ENCODE measurements around the gene SLC22A8.
"Not testable (repeated sequence)": the region's sequence is repeated elsewhere in the genome, so short reads cannot be mapped to it uniquely, and the experiment has no call there.

SLC22A8 gene

DNA sequence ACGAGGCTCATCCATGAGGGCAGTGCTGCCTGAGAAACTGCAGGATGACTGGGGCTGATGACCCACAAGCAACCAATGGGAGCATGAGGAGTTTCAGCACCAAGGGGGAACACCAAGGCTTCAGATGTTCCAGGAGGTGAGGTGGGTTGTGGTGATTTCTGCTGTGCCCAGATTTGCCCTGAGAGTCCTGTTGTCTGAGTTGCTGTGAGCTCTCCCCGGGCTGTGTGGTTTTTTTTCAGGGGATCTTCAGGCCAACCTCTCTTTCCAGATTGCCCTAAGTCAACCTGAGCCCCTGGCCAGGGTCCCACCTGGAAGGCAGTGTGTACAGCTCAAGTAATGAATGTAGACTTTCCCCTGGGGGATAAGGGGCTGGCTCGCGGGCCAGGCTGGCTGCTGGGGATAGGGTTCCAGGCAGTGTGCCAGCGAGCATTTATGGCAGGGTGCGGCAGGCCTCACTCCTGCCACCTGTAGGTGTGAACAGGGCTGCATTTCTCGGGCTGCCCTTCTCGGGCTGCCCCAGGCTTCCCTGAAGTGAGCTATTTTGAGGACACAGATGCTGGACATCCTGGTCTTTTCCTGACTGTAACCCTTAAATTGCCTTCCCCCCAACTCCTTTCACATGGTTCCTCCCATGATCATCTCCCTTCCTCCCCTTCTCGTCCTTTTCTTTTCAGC, 40.7 kb downstream of the SLC22A8 start:
- Mint-ChIP-seq H3K4me1 (ENCODE audit: low read depth) (no peaks in the 10 kb centered on the region), H3K36me3 (ENCODE audit: low read depth) (no peaks in the 10 kb centered on the region), H3K4me3 (no peak overlapping the region), H3K9me3 (no peaks in the 10 kb centered on the region), H3K27ac (no peak overlapping the region), H3K27me3 (peaks cover 23% of the 10 kb centered on the region)
- DNase-seq, result peak; percentile 35

GRCh38 chr11:62965574-62965973, 50.1 kb downstream of the SLC22A8 start:
- no peaks in the 10 kb centered on the region for H3K9me3 Mint-ChIP-seq
- H3K36me3 Mint-ChIP-seq (ENCODE audit: low read depth), result no peaks in the 10 kb centered on the region
- peaks cover 40% of the 10 kb centered on the region for H3K27me3 Mint-ChIP-seq
- DNase-seq, result no peak
- no peaks in the 10 kb centered on the region for H3K4me1 Mint-ChIP-seq (ENCODE audit: low read depth)
- no peak overlapping the region for H3K4me3 Mint-ChIP-seq
- H3K27ac Mint-ChIP-seq, result no peak overlapping the region

- H3K4me3 Mint-ChIP-seq, result no peak overlapping the region
- no peak for DNase-seq
- H3K27ac Mint-ChIP-seq, result no peak overlapping the region
- H3K9me3 Mint-ChIP-seq, result no peaks in the 10 kb centered on the region
- peaks cover 26% of the 10 kb centered on the region for H3K27me3 Mint-ChIP-seq
- H3K36me3 Mint-ChIP-seq (ENCODE audit: low read depth), result no peaks in the 10 kb centered on the region
- H3K4me1 Mint-ChIP-seq (ENCODE audit: low read depth), result no peaks in the 10 kb centered on the region
Observed at GRCh38 chr11:62962391-62962790, 53.2 kb downstream of the SLC22A8 start.

DNA sequence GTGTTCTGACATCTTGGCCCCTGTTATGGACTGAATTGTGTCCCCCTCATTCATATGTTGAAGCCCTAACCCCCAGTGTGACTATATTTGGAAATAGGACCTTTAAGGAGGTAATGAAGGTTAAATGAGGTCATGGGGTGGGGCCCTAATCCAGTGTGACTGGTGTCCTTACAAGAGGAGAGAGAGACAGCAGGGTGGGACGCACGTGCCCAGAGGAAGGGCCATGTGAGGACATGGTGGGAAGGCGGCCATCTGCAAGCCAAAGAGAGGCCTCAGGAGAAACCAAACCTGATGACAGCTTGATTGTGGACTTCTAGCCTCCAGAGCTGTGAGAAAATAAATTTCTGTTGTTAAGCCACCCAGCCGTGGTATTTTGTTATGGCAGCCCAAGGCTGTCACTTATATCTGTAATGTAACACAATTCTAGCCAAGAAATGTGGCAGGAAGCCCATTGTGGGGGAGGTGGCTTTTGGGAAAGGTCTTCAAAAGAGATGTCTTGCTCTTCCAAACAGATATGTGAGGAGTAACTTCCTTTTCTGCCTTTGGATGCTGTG, 54.5 kb downstream of the SLC22A8 start:
- Mint-ChIP-seq H3K9me3 (no peaks in the 10 kb centered on the region), H3K36me3 (ENCODE audit: low read depth) (no peaks in the 10 kb centered on the region), H3K4me3 (no peak overlapping the region), H3K27me3 (peaks cover 18% of the 10 kb centered on the region), H3K27ac (no peak overlapping the region), H3K4me1 (ENCODE audit: low read depth) (no peaks in the 10 kb centered on the region)
- DNase-seq, result no peak

GRCh38 chr11:62959422-62959980, 56.1 kb downstream of the SLC22A8 start:
- no peak overlapping the region for H3K4me3 Mint-ChIP-seq

GRCh38 chr11:62958547-62959421, 56.9 kb downstream of the SLC22A8 start:
- Mint-ChIP-seq H3K27me3 (peaks cover 13% of the 10 kb centered on the region), H3K4me3 (no peak overlapping the region), H3K4me1 (ENCODE audit: low read depth) (no peaks in the 10 kb centered on the region), H3K36me3 (ENCODE audit: low read depth) (no peaks in the 10 kb centered on the region), H3K27ac (no peak overlapping the region), H3K9me3 (no peaks in the 10 kb centered on the region)
- no peak for DNase-seq

More at GRCh38 chr11:62959422-62959980, 56.1 kb downstream of the SLC22A8 start:
- Mint-ChIP-seq H3K4me1 (ENCODE audit: low read depth) (no peaks in the 10 kb centered on the region), H3K27ac (no peak overlapping the region), H3K9me3 (no peaks in the 10 kb centered on the region), H3K36me3 (ENCODE audit: low read depth) (no peaks in the 10 kb centered on the region), H3K27me3 (peaks cover 10% of the 10 kb centered on the region)
- DNase-seq, result no peak

GRCh38 chr11:62957147-62957546, 58.5 kb downstream of the SLC22A8 start:
- no peak for DNase-seq
- H3K36me3 Mint-ChIP-seq (ENCODE audit: low read depth), result no peaks in the 10 kb centered on the region
- no peak overlapping the region for H3K27ac Mint-ChIP-seq
- no peak overlapping the region for H3K4me3 Mint-ChIP-seq
- peaks cover 19% of the 10 kb centered on the region for H3K27me3 Mint-ChIP-seq
- H3K9me3 Mint-ChIP-seq, result no peaks in the 10 kb centered on the region
- no peaks in the 10 kb centered on the region for H3K4me1 Mint-ChIP-seq (ENCODE audit: low read depth)

GRCh38 chr11:62954478-62954877, 61.2 kb downstream of the SLC22A8 start:
- Mint-ChIP-seq H3K9me3 (no peaks in the 10 kb centered on the region), H3K4me1 (ENCODE audit: low read depth) (no peaks in the 10 kb centered on the region), H3K27ac (no peak overlapping the region), H3K4me3 (no peak overlapping the region), H3K36me3 (ENCODE audit: low read depth) (no peaks in the 10 kb centered on the region), H3K27me3 (peaks cover 26% of the 10 kb centered on the region)
- no peak for DNase-seq

DNA sequence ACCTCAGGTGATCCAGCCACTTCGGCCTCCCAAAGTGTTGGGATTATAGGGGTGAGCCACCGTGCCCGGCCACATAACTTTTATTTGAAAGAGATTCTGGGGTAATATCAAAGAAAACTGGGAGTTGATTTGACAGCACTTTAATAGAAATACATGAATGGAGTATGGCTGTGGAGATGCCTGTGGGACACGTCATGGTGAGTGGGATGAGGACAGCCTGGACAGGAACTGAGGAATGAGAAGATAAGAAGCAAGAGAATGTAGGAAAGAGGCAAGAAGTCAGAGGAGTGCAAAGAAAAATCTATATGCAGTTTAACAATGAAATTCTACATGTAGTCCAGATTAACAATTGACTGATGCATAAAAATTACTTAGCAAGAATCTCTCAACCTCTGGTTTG, 61.8 kb downstream of the SLC22A8 start:
- Mint-ChIP-seq H3K4me1 (ENCODE audit: low read depth) (no peaks in the 10 kb centered on the region), H3K9me3 (no peaks in the 10 kb centered on the region), H3K4me3 (no peak overlapping the region), H3K27me3 (peaks cover 29% of the 10 kb centered on the region), H3K36me3 (ENCODE audit: low read depth) (no peaks in the 10 kb centered on the region), H3K27ac (no peak overlapping the region)
- DNase-seq, result no peak

DNA sequence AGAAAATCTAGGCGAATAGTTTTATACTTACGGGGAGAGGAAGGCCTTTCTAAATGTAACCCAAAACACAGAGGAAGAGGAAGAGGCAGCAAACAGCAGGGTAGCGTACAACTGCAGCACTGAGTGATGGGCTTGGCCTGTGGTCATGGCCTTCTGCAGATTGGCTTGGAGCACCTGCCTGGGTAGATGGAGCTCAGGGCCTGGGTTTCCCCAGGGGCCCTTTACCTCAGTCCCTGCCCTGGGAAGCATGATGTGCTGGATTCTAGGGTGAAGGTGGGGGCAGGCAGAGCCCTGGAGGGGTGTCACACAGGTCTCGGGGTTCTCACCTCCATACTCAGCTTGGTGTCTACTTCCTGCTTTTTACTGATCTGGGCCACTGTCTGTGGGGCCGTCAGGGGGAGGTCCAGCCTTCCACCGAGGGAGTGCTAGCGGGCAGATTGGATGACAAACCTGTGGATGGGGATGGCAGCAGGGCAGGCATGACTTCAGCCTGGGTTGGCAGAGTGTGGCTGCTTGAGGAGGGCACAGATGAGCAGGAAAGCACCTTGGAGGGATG, 66.8 kb downstream of the SLC22A8 start:
- Mint-ChIP-seq H3K27me3 (peaks cover 27% of the 10 kb centered on the region), H3K36me3 (ENCODE audit: low read depth) (no peaks in the 10 kb centered on the region), H3K4me3 (no peak overlapping the region), H3K4me1 (ENCODE audit: low read depth) (no peaks in the 10 kb centered on the region), H3K9me3 (no peaks in the 10 kb centered on the region), H3K27ac (no peak overlapping the region)
- DNase-seq, result no peak

DNA sequence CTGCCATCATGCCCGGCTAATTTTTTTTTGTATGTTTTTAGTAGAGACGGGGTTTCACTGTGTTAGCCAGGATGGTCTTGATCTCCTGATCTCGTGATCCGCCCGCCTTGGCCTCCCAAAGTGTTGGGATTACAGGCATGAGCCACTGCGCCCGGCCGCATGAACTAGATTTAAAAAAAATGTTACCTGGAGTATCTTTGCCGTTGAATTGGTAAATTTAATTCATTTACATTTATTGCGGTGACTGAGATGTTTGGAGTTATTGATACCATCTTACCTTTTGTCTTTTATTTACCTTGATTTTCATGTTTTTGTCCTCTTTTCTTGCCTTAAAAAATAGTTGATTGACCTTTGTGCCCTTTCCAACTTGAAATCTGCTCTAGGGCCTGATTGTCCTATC, 70.1 kb downstream of the SLC22A8 start:
- H3K36me3 Mint-ChIP-seq (ENCODE audit: low read depth); H3K4me3 Mint-ChIP-seq; DNase-seq; H3K9me3 Mint-ChIP-seq; H3K4me1 Mint-ChIP-seq (ENCODE audit: low read depth); H3K27ac Mint-ChIP-seq: not testable (repeated sequence)
- peaks cover 26% of the 10 kb centered on the region for H3K27me3 Mint-ChIP-seq
